Right ventricle myocardium inferior (tissue), 1 donor: Measurements from ENCODE around the gene COL10A1. TPM values are rescaled to one million over a fixed set of nuclear protein-coding genes. Genes with fewer than 3 reads are reported as not detected.

ENCODE experiments used
- ATAC-seq: fragments of 200-7000 bp; cut with Tn5 transposase; one replicate; pipeline ENCODE4 v1.9.1; 2020; ENCODE audit warnings: mild to moderate bottlenecking, moderate library complexity
- DNase-seq: peaks from one replicate; pipeline ENCODE4 v3.0.0; 2021; ENCODE audit errors: missing footprints
- intact Hi-C: fragments of 100-400 bp; cut with DNase I; formaldehyde crosslinking; loops from one replicate; pipeline ENCODE4 v1.11.0; 2022
- long read RNA-seq: library from polyadenylated mRNA; unstranded; transcript quantifications from one replicate; pipeline ENCODE4 v2.0.0, GENCODE V29; 2021
- total RNA-seq: library from RNA; stranded (reverse); fragmentation: NEBNext Ultra II Directional; extraction: Animal tissue kit (Norgen Biotek cat#: 25700); gene quantifications from one replicate; pipeline ENCODE4 v1.2.1, GENCODE V29; 2021
- donor health status: DM: no; HTN: yes; CAD: no; lungs with severe emphysema.

The COL10A1 gene
- not detected for total RNA-seq
- long read RNA-seq = 0 reads

DNA sequence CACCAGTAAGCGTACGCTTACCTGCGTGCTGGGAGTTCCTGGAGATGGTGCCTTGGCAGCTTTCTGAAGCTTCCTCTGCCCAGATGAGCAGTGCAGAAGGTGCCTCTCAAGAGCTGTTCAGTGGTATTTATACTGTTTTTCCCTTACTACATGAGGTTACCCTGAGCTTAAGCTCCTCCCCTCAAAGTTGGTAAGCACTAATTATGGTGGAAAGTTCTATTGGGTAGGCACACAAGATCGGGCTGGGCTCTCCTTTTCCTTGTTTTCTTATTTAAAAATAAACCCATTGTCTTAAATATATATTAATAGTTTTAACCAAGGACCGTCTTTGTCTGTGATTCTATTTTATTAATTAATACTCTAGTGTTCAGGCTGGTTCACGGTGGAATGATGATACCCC is at the start of gene COL10A1:
Gene COL10A1 (minus strand): TSS at position 101 of the 400 bp plus-strand sequence. CDS start 640 bp downstream, outside the sequence.
- ATAC-seq = no peak
- intact Hi-C loops = no loop called here
- DNase-seq = no peak

DNA sequence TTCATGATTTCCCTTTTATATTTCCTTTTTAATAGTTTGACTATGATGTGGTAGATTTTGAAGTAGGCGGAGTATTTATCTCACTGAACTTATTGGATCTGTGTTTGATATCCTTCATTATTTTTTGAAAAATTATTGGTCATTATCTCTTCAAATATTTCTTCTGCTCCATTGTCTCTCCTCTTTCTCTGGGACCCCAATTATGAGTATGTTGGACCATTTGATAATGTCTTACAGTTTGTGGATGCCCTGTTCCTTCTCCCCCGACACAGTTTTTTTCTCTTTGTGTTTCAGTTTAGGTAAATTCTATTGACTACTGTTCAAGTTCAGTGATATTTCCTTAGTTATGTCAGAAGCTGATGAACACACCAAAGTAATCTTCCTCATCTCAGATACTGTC is 49.4 kb upstream of the COL10A1 start:
- ATAC-seq (no peak), DNase-seq (no peak)
- intact Hi-C loops = no loop called here

DNA sequence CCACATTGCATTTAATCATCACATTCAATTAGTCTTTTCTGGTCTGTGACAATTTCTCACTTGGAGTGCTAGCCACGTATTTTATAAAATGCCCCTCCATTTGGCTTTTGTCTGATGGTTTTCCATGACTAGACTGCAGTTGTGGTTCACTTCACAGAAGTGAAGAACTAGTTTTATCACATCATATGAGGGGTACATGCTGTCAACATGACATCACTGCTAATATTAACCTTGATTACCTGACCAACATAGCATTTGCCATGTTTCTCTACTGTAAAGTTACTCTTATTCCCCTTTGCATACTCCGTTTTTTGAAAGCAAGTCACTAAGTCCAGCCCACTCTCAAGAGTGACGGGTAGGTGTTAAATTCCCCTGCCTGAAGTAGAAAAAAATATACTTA is 48.0 kb upstream of the COL10A1 start:
- DNase-seq = no peak
- no peak for ATAC-seq
- intact Hi-C loops = no loop called here

DNA sequence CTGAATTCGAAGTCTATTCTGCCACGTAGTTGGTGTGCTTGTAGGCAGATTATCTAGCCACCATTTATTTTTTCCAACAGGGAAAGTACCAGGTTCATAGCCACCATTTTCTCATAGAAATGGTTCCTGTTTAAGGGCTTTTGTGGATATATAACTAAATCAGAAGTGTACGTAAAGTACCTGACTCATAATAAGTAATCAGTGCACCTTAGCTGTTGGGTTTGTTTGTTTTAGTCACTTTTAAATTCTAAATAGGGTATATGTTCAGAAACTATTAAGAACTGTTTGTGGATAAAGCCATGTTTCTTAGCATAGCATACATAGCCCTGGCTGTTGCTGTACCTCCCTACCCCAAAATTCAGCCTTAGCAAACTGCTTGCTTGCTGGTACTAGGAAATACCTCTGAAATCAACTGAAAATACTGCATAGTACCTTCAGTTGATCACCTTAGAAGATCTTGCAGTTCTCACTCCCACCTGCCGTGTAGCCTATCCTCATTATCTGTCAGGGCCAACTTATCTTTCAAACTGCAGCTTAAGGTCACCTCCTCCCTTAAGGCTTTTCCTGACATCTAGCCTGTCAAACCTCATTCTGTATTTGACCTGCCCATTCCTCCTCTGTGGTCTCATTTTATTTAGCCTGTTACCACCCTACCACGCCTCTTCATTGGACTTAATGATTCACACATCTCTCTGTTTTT is 44.6 kb upstream of the COL10A1 start:
- intact Hi-C loops = no loop called here
- ATAC-seq = no peak

DNA sequence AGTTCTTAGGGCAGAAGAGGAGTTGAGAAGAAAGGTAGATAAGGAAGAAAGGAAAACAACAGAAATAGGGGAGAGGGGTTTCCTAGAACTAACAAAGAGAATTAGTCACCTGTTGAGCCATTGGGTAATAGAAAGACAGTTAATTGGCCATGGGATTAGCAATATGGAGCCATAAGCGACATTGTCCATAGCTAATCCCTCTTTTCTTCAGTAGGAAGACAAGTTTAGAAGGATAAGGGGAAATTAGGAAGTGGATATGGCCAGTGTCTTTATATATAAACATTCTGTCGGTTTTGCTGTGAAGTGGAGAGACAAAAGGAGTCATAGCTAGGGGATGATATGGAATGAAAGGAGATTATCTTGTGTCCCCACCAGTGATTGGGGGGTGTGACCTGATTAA is 43.9 kb upstream of the COL10A1 start:
- ATAC-seq (no peak), DNase-seq (no peak)
- intact Hi-C loops = no loop called here

More for the DNA sequence above, 44.6 kb upstream of the COL10A1 start:
- no peak for DNase-seq

DNA sequence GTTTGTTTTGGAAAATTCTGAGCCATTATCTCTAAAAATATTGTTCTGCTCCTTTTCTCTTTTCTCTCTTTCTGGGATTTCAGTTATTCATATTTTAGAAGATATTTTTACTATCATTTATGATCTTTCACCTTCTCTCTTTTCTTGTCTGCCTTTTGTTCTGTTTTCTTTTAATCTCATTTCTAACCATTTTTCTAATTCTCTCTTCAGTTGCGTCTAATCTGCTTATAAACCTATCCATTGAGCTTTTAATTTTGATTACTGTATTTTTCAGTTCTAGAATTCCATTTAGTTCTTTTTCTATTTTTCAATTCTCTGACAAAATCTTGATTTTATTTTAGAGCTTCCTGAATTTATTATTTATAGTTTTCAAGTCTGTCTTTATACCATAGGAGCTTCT is 42.2 kb upstream of the COL10A1 start:
- intact Hi-C loops = no loop called here
- DNase-seq (no peak), ATAC-seq (no peak)

DNA sequence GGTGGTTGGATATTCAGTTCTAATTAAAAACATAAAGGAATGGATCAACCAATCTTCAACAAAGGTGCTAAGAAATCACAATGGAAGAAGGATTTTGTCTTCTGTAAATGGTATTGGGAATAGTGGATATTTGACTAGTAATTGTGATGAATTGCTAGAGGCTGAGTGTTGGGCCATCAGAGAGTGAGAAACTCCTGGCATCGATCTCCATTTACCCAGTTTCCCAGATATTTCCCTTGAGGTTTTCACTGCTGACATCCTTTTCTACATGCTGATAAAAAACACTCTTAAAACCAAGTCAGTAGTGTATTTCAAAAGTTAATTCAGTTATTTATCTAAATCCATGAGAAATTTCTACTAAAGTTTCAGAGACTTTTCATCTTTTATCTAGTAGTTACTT is 40.4 kb upstream of the COL10A1 start:
- ATAC-seq (no peak), DNase-seq (no peak)
- intact Hi-C loops = no loop called here

DNA sequence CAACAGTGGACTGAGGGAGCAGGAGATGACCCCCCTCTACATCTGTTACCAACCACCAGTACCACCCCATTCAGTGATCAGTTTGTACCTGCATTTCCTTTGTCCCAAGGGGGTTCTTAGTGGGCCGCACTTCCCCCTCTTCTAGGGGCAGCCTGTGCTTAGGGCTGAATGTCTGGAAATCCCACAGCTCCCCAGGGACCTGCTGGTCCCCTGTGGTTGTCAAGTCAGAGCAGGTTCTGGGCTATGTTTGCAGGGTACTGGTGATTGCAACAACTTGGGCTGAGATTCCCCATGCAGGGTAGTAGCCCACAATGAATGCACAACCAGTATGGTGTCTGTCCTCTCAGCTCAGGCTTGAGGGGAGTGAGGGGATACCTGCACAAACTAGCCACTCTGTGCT is 39.7 kb upstream of the COL10A1 start:
- ATAC-seq = no peak
- intact Hi-C loops = no loop called here
- no peak for DNase-seq

DNA sequence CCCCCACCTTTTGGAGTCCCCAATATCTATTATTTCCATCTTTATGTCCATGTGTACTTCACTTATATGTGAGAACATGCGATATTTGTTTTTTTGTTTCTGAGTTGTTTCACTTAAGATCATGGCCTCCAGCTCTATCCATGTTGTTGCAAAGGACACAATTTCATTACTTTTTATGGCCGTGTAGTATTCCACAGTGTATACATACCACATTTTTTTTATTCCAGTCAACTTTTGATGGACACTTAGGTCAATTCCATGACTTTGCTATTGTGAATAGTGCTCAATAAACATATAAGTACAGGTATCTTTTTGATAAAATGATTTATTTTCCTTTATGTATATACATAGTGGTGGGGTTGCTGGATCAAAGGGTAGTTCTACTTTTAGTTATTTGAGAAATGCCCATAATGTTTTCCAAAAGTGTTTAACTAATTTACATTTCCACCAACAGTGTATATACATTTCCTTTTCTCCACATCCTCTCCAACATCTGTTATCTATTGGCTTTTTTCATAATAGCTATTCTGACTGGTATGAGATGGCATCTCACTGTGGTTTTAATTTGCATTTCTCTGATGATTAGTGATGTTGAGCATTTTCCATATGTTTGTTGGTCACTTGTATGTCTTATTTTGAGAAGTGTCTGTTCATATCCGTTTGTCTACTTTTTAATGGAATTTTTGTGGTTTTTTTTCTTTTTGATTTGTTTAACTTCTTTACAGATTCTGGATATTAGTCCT is 34.0 kb upstream of the COL10A1 start:
- intact Hi-C loops = no loop called here
- ATAC-seq (no peak), DNase-seq (no peak)

DNA sequence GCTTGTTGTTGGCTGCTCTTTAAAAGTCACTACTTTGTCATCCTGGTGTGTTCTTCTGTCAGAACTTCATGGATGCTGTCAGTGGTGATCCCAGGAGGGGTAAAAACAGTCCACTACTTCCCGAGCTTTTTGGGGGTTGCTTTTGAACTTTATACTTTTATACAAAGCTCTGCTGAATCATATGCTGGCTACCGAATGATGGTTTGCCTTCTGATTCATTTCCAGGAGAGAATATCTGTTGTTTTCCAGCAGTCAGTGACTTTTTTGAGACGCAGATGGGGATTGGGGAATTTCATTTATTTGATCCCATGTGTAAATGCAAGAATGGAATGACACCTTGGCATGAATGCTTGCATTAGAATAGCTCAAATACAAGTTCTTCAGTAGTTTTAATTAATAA is 32.7 kb upstream of the COL10A1 start:
- no peak for ATAC-seq
- intact Hi-C loops = no loop called here

DNA sequence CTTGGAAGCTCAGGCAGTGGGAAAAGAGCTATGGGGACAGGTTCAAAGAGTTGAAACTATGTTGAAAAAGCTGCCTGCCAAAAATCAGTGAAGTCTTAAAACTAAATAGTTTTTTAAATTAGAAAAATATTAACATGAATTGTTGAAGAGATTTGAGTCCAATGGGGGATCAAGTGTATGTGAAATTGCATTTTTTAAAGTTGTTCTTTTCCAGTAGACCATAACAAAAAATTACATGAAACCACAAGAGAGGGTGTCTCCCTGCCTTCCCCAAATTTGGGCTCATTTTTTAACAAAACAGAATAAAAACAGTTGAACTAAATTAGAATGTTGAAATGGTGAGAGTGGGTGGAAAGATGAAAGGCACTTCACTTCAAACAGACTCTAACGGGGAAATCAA is 31.5 kb upstream of the COL10A1 start:
- intact Hi-C loops = no loop called here
- ATAC-seq = no peak

More for the DNA sequence above, 32.7 kb upstream of the COL10A1 start:
- DNase-seq = no peak

DNA sequence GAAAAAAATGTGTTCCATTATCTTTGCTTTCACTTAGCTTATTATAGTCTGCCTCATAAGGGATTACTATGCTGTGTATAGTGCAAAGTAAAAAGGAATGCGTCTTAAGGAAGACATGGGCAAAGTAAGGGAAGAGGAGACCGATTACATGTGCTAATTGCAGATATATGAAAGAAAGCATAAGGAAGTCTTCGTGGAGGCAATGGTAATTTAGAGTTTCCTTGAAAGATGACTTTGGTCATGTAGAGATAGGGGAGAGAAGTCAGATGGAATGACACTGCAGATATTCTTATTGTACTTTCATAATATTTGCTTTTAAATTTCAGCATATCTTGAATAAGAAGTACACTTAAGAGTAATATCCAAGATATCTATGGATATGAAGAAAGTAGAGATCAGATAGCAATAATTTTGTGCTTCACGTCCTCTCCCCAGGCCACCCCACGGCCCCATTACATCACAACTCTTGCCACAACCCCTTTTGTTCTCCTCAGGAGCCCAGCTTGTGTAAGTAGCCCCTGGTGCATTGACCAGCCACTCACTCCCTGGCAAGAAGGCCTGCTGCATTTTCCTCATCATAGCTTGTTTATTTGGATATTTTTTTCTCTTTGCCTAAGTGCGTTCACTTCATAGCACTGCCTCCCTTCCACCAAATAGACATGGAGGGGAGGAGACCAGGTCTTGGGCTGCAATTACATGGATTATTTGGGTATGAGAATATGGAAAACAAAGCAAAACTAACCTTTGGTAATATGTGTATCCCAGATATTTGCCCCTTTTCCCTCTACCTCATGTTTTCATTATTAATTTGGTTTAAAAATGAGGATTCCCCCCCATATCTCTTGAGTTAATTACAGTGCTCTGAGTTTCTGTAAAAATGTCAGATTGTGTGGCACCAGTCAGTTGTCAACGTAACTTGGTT is 30.7 kb upstream of the COL10A1 start:
- ATAC-seq (no peak), DNase-seq (no peak)
- intact Hi-C loops = no loop called here

More for the DNA sequence above, 31.5 kb upstream of the COL10A1 start:
- no peak for DNase-seq

DNA sequence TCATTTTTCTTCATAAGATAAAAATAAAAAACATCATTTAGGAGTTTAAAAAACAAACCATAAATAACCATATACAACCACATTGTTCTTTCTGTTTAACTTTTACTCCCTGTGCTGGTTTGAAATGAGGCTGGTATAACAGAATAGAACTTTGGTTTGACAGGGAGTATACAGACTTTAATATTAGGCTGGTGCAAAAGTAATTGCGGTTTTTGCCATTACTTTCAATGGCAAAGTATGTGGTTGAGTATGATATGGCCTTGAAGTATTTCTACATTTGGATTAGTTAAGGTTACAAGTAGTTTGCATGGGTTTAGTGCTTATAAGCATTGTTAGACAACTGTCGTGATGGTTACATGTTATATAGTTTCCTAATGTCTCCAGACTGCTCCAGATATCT is 29.0 kb upstream of the COL10A1 start:
- ATAC-seq (no peak), DNase-seq (no peak)
- intact Hi-C loops = no loop called here

DNA sequence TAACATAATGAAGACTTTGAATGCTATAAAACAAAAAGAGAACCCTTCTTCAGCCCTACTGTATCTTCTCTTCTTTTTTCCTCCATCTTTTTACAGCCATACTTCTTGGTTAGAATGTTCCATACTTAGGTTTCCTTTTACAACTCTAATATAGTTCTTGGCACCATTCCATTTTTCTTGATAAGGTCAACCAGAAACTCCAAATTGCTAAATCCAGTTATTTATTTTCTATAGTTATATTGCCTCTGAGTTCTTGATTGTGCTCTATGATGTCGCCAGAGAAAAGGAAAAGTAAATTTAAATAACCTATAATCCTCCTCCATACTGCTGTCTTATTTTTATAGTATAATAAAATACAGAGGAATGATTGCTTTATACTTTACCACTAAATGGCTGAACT is 26.7 kb upstream of the COL10A1 start:
- intact Hi-C loops = no loop called here
- DNase-seq (no peak), ATAC-seq (no peak)

DNA sequence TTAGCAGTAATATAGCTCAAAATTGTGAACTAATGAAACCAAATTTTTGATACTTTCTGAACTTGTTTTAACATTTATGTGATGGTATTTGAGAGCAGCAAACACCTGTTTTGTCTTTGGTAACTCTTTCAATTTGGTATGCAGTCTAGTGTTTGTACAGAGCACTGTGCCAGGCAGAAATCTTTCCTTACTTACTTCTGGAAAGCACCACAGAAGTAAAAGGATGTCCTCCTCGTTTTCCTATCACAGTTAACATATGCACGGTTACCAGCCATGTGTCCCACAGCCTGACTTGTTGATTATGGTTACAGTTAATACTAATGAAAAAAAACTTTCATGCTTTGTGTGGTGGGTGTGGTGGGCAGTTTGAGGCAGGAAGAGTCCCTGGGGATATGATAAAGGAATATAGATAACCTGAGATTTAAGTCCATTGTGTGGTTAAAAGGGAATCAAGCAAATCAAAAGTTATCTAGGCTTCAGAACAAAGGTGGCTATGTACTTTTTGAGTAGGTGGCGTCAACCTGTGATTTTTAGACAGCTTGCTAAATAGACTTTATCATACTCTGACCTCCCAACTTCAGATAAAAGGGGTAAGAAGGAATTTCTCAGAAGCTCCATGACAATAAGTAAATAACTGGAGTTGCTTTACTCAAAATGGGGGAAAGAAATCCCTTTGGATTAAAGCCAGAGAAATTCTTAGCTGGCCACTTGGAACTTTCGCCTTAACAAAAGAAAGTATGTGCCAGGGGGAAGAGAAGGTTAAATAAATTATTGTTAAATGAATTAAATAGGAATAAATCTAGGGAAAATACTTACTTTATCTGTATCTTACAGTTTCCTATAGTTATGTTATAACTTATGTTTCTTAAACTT is 20.1 kb upstream of the COL10A1 start:
- DNase-seq (no peak), ATAC-seq (no peak)
- intact Hi-C loops = no loop called here

DNA sequence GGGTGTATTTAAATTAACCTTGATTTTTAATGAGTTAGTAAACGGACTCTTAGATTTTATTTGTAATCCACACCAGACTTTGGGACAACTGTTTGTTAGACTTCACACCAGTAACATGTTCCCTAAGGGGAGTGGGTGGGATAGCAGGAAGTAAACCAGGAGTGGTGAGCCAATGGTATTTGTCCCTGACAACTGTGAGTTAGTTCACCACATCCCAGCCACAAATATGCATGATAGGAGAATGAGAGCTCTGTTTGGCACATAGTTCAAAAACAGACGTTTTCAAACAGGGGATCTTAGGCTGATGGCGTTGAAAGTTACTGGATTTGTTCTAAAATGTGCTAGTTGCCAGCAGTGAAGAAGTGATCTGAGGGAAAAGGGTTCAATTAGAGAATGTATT is 18.7 kb upstream of the COL10A1 start:
- no peak for DNase-seq
- ATAC-seq = peak; percentile 50
- intact Hi-C loops = no loop called here

DNA sequence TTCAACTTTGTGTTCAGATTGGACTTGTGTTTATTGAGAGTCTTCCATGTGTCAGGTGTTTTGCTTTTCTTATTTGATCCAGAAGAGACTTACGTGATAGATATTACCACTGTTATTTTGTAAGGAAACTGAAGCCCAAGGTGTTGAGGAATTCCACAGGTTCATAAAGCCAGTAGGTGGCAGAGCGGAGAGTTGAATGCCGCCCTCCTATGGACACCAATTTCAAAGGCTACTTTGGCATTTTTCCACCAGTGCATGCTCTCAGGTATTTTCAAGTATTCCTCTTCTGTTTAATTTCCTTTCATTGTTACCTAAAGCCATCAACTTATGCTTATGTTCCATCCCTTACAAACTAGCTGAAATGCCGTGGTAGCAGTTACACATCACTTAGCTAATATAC is 14.0 kb upstream of the COL10A1 start:
- no peak for ATAC-seq
- intact Hi-C loops = no loop called here
- no peak for DNase-seq

DNA sequence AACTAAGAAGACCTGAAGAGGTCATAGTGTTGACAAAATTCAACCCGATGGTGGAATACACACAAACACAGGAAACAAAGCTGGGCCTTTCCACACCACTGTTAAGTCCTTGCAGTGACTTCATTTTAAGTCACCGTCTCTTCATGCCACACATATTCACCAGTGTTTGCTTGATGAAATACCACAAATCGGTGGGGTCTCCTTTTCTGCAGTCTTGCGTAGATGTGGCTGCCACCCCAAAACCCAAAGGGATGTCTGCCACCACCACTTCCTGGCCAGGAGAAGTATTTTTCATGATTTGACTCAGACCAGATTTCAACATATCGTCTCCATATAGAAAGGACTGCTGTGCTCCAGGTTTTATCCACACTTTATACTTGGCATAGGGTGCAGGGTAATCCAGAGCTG is 11.0 kb upstream of the COL10A1 start:
- intact Hi-C loops = no loop called here
- no peak for DNase-seq
- no peak for ATAC-seq

DNA sequence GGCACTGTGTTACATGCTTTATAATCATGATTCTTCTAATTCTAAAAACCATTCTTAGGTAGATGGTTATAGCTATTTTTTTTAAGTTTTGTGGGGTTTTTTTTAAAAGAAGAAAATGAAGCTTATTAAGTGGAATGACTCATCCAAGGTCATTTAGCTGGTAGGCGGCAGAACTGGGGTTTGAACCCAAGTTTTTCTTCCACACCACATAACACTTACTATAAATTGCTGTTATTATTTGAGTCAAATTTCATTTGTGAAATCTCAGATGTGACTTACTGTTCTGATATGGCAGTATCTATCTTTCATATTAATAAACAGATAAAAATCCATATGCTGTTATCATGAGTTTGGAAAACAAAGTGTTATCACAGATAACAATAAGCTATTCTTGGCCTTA is 10.4 kb upstream of the COL10A1 start:
- DNase-seq (no peak), ATAC-seq (no peak)
- intact Hi-C loops = no loop called here
